Stimulated activated CD8-positive, alpha-beta memory T cell treated with anti-CD3 and anti-CD28 coated beads, Interleukin-7, amount 100 ng/mL, for 1 hour (primary cell): ENCODE results near the gene CCDC83.

ENCODE experiments used
- DNase-seq, 2 donors: peaks; one replicate each; pipeline ENCODE4 v3.0.0-alpha.2; 2020; ENCODE audit warnings: low read depth in 2 of 2

CCDC83 gene

GRCh38 chr11:85855341-85855656, at the start of gene CCDC83:
TSS of gene CCDC83 (plus strand) at chr11:85855383. CDS start at chr11:85865124, 9,741 bp downstream.
- DNase-seq: no peak

DNA sequence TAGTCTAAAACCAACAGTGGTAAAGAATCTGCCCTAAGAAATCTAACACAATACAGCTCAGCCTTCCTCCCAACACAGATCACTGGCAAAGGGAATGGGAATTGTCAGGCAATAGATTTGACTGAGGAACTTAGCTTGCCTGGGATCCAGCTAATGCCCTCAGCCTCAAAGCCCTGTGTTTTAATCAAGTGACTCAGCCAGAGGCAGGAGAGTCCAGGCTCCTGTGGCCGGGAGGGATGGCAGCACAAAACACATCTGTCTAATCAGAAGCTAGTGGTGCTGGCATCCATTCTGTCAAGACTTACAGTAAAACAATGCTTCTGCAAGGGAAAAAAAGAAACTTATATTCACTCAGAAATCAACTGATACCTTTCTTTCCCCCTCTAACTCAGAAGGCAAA, 49.8 kb upstream of the CCDC83 start:
- no peak for DNase-seq

DNA sequence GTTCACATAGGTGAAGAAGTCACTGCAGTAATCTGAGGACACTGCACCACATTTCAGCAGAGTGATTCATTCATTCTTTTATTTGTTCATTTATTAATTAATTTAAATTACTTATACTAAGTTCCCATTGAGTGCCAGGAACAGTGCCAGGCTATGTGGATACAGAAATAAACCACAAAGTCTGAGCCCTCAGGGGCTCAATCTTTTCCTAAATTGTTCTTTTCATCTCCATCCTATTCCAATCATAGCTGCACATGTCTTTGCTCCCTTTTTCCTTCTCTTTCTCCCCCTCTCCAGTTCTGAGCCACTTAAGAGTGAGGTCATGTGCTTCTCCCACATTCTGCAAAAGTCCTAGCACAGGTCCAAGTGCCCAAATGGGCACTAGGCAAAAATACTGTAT, 49.2 kb upstream of the CCDC83 start:
- no peak for DNase-seq

DNA sequence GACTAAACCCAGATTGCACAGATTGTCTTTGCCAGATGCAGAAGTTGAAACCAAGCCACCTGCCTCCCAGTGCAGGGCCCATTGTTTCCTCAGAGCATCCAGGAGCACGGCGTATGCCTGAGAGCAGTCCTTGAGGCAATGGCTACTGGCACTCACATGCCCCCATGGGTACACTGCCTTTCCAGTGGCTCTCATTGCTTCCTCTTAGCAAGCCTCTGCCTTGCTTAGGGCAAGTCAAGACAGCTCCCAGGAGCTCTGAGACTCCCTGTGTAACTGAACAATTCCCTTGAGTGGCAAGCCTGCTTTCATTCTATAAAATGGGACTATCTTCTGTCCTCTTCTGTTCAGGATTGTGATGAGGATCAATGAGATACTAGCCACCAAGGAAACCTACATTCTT, 48.3 kb upstream of the CCDC83 start:
- no peak for DNase-seq

- DNase-seq: no peak
These were observed 46.0 kb upstream of the CCDC83 start for GRCh38 chr11:85809191-85809590.

- no peak for DNase-seq
These were observed 45.3 kb upstream of the CCDC83 start for GRCh38 chr11:85809863-85810262.

DNA sequence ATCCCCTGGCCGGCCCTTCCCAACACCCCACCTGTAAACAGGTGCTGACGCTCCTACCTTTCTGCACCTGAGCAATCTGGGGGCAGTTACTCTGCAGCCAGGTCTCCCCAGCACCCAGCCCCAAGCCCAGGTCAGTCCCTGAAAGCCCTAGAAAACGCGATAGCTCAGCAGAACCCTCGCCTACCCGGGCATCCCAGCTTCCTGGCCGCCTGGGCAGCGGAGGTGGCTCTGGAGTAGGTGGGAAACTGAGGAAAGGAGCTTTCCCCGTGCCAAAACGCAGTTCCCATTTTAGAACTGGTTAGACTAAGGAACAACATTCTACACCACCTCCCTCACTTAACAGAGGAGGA, 44.7 kb upstream of the CCDC83 start:
- DNase-seq: no peak

DNA sequence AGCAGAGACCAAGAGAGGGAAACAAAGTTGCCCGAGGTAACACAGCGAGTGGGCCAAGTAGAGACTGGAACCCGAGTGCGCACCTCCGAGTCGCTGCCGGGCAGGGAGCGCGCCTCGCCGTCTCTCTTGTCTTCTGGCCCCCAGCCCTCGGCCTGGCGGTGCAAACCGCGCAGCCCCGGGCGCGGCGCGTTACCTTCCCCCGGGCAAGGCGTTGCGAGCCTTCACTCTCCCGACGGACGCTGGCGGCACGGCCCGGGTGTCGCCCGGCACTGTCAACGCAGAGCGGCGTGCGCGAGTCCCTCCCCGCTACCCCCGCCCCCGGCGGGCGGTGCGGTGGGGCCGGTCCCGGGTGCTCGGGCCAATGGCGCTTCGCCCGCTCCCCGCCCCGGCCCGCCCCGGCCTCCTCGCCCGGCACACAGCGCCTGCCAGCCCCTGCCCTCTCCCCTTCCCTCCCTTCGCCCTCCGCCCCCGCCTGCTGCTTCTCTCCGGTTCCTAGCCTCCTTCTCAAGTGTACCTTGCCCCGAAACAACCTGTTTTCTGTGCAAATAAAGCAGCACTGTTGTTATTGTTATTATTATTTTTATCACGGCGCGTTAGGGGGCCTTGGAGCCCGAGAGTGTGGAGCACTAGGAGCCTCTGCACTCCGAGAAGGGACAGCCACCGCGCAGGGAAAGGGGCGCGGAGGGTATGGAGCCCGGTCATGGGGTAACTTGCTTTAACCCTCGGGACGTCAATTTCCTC, 44.1 kb upstream of the CCDC83 start, which contains the start of gene SYTL2:
Gene SYTL2, minus strand, starts transcription at position 271 of the 741 bp plus-strand sequence. CDS start 53,416 bp downstream, outside the sequence.
- DNase-seq: peak; percentile 51 to 62

DNA sequence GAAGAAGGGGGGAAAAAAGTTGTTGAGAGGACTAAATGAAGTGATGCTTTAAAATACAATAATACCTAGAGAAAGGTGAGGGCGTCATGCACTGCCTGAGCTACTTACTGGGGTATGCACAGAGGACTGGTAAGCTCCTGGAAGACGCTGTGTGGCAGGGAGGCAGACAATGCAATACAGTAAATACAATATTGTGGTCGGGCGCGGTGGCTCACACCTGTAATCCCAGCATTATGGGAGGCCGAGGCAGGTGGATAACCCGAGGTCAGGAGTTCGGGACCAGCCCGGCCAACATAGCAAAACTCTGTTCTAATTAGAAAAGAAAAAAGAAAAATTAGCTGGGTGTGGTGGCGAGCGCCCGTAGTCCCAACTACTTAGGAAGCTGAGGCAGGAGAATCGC, 43.6 kb upstream of the CCDC83 start:
- no peak for DNase-seq

DNA sequence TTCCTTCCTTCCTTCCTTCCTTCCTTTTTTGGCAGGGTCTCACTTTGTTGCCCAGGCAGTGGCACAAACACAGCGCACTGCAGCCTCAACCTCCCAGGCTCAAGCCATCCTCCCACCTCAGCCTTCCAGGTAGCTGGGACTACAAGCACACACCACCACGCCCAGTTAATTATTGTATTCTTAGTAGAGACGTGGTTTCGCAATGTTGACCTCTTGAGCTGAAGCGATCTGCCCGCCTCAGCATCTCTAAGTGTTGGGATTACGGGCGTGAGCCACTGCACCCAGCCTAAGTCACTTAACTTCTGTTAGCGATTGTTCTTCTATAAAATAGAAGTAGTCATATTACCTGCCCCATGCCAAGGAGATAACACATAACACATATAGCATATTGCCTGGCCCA, 41.5 kb upstream of the CCDC83 start:
- DNase-seq: no peak

GRCh38 chr11:85815186-85815931, 39.8 kb upstream of the CCDC83 start:
- DNase-seq: no peak

- no peak for DNase-seq
These were observed 35.7 kb upstream of the CCDC83 start for GRCh38 chr11:85819441-85819840.

DNA sequence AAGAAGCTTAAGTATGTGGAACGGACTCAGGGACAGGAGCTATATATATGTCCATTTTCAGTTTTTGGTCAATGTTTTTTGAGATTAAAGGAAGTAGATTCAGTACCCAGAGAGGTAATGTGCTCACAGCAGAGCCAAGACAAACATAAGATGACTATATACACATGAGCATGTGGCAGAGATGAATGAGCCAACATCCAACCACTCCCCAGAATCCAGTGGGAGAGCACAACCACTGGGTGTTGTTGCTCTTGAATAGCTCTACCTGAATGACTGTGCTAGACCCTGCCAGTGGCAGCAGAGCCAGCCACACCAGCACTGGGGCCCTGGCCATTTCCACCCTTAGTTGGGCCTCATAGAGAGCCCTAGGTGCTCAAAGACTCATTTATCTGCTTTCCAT, 33.5 kb upstream of the CCDC83 start:
- DNase-seq: no peak

- DNase-seq: no peak
These were observed 32.4 kb upstream of the CCDC83 start for GRCh38 chr11:85822814-85823213.

- DNase-seq: peak; percentile 29 to 37
These were observed 31.4 kb upstream of the CCDC83 start for GRCh38 chr11:85823816-85824215.

DNA sequence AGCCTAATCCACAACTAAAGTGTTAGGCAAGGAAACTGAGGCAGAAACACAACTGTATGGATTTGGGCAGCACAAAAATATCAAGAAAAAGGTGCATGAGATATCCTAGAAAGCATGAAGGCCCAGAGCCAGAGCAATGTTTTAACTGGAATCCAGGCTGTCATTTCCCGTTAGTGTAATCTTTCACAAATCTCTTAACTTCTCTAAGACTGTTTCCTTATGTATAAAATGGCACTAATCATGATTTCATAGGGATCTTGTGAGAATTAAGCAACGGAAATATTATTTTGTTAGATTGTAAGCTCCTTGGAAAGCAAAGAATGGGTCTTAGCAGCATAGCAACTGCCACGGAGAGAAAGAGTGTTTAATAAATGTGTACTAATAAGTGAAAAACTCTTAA, 29.6 kb upstream of the CCDC83 start:
- no peak for DNase-seq

- DNase-seq: no peak
These were observed 28.9 kb upstream of the CCDC83 start for GRCh38 chr11:85826116-85826855.

GRCh38 chr11:85827748-85828639, 27.2 kb upstream of the CCDC83 start:
- DNase-seq: no peak

GRCh38 chr11:85828640-85828978, 26.6 kb upstream of the CCDC83 start:
- DNase-seq: no peak

GRCh38 chr11:85829172-85829571, 26.0 kb upstream of the CCDC83 start:
- no peak for DNase-seq

- DNase-seq: no peak
These were observed 24.1 kb upstream of the CCDC83 start for GRCh38 chr11:85831050-85831449.

DNA sequence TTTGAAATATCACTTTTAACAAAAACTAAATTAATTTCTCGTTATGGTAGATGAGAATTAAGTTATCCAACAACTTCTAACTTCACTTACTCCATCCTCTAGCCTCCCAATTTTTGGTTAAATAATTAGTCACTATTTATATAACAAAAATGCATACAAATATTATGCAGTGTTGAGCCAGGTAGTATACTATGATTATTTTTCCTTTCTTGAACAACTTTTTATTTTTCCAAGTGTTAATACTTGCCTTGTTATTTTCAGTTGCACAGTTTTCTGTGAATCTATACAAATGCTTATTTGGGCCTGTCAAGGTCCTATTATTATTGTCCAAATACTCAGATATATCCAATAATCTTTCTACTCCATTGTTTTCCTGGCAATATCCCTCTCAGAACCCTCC, 19.9 kb upstream of the CCDC83 start:
- no peak for DNase-seq
